SK-N-SH (cell line): ENCODE data around the gene DGLUCY. TPM values are rescaled to one million over a fixed set of nuclear protein-coding genes. Genes with fewer than 3 reads are reported as not detected.

ENCODE experiments used
- CTCF ChIA-PET: fragments of 300-600, 350-600 bp; formaldehyde crosslinking; extraction: SDS; loops from one replicate; lab custom pipeline; 2021; lab: Yijun Ruan, JAX
- POLR2A ChIA-PET: fragments of 350-600 bp; sonication (Branson Sonifier 250); formaldehyde crosslinking; extraction: SDS; loops from one replicate; lab custom pipeline; 2020; ENCODE audit warnings: antibody characterized with exemption, inconsistent platforms; lab: Yijun Ruan, JAX
- DNase-seq: peaks from one replicate; pipeline ENCODE4 v3.0.0; 2012
- H2AFZ ChIP-seq: fragments of 200-600 bp; sonication (generic); 2 replicates; pipeline ENCODE4 v1.8.1; 2016; ENCODE audit warnings: antibody characterized with exemption, mild to moderate bottlenecking, low read depth
- H3F3A ChIP-seq: fragments of 200-600 bp; sonication (generic); replicated peaks from 2 replicates; pipeline ENCODE3; 2016; ENCODE audit warnings: antibody characterized with exemption, mild to moderate bottlenecking; ENCODE audit not compliant: insufficient read depth
- H3K27ac ChIP-seq, 2 experiments: fragments of 200-500 bp in 1 of 2; fragments of 200-600 bp in 1 of 2; sonication (Bioruptor generic) in 1 of 2; sonication (generic), shearing (Covaris generic) in 1 of 2; 2 replicates each; pipeline versions ENCODE4 v1.5.1 to v1.6.1; 2014 to 2016; ENCODE audit warnings: low read depth in 2 of 2, inconsistent platforms in 1 of 2, low read length in 1 of 2, mild to moderate bottlenecking in 1 of 2, mixed read lengths in 1 of 2
- H3K27me3 ChIP-seq: fragments of 200-600 bp; sonication (generic), shearing (Covaris generic); 2 replicates; pipeline ENCODE4 v1.6.1; 2016; ENCODE audit warnings: mixed run types; ENCODE audit not compliant: insufficient read depth
- H3K36me3 ChIP-seq, 2 experiments: fragments of 200-500 bp in 1 of 2; fragments of 200-600 bp in 1 of 2; sonication (Bioruptor generic) in 1 of 2; sonication (generic) in 1 of 2; replicated peaks in 1 of 2; 2 replicates each; pipeline versions ENCODE3 to v1.5.1; 2014 to 2016; ENCODE audit warnings: low read length in 1 of 2, mild to moderate bottlenecking in 1 of 2; ENCODE audit not compliant: insufficient read depth in 2 of 2, control insufficient read depth in 1 of 2
- H3K4me1 ChIP-seq, 2 experiments: fragments of 200-500 bp in 1 of 2; fragments of 200-600 bp in 1 of 2; sonication (Bioruptor generic) in 1 of 2; sonication (generic), shearing (Covaris generic) in 1 of 2; 2 replicates each; pipeline versions ENCODE4 v1.5.1 to v1.6.1; 2014 to 2016; ENCODE audit warnings: low read depth in 1 of 2, low read length in 1 of 2, mixed run types in 1 of 2; ENCODE audit not compliant: insufficient read depth in 2 of 2, control insufficient read depth in 1 of 2
- H3K4me2 ChIP-seq: fragments of 200-600 bp; sonication (generic), shearing (Covaris generic); 2 replicates; pipeline ENCODE4 v1.6.1; 2017; ENCODE audit warnings: mixed run types
- H3K4me3 ChIP-seq, 2 experiments: fragments of 200-500 bp in 1 of 2; fragments of 200-600 bp in 1 of 2; sonication (Bioruptor generic) in 1 of 2; sonication (generic), shearing (Covaris generic) in 1 of 2; 2 replicates each; pipeline versions ENCODE4 v1.5.1 to v1.8.1; 2014 to 2016; ENCODE audit warnings: low read depth in 2 of 2, inconsistent platforms in 1 of 2, low read length in 1 of 2, mild to moderate bottlenecking in 1 of 2, mixed read lengths in 1 of 2, moderate library complexity in 1 of 2
- H3K79me2 ChIP-seq: fragments of 200-600 bp; sonication (generic); 2 replicates; pipeline ENCODE4 v1.8.1; 2017; ENCODE audit warnings: mild to moderate bottlenecking; ENCODE audit not compliant: insufficient read depth
- H3K9ac ChIP-seq: fragments of 200-600 bp; sonication (generic); 2 replicates; pipeline ENCODE4 v1.6.1; 2017; ENCODE audit warnings: mixed run types
- H3K9me2 ChIP-seq: fragments of 200-600 bp; sonication (generic); 2 replicates; pipeline ENCODE4 v1.6.1; 2017; ENCODE audit warnings: mixed run types
- H3K9me3 ChIP-seq: fragments of 200-600 bp; sonication (generic); 2 replicates; pipeline ENCODE4 v1.6.1; 2017; ENCODE audit warnings: mixed run types, mild to moderate bottlenecking, moderate library complexity
- H4K20me1 ChIP-seq: fragments of 200-600 bp; sonication (generic); 2 replicates; pipeline ENCODE4 v1.6.1; 2017; ENCODE audit warnings: mild to moderate bottlenecking, mixed run types; ENCODE audit not compliant: insufficient read depth
- CHD2 ChIP-seq: fragments of 150-350 bp; IDR thresholded peaks from 2 replicates; pipeline ENCODE4 v1.6.1; 2018; ENCODE audit warnings: low read length; ENCODE audit not compliant: partially characterized antibody
- CTCF ChIP-seq: fragments of 200-600 bp; sonication (generic); IDR thresholded peaks from 2 replicates; pipeline ENCODE4 v1.6.1; 2017; ENCODE audit warnings: antibody characterized with exemption, mild to moderate bottlenecking, moderate library complexity
- EP300 ChIP-seq, 2 experiments: IDR thresholded peaks; 2 replicates each; pipeline versions ENCODE4 v1.4.0 to v1.6.1; 2012; ENCODE audit warnings: borderline replicate concordance in 1 of 2, low read depth in 1 of 2, low read length in 1 of 2
- EZH2phosphoT487 ChIP-seq: fragments of 200-600 bp; sonication (generic); IDR thresholded peaks from 2 replicates; pipeline ENCODE4 v1.6.1; 2017; ENCODE audit warnings: low read depth, mixed run types, mild to moderate bottlenecking, antibody characterized with exemption, moderate library complexity, borderline replicate concordance
- FOSL2 ChIP-seq: IDR thresholded peaks from 2 replicates; pipeline ENCODE4 v1.4.0; 2012; ENCODE audit warnings: low read depth, mild to moderate bottlenecking, moderate library complexity, borderline replicate concordance
- FOXJ3 ChIP-seq: sonication (generic); formaldehyde crosslinking; IDR thresholded peaks from 2 replicates; pipeline ENCODE4 v1.5.1; 2020; ENCODE audit warnings: mild to moderate bottlenecking, missing genetic modification reagents
- FOXM1 ChIP-seq: IDR thresholded peaks from 2 replicates; pipeline ENCODE4 v1.4.0; 2012; ENCODE audit warnings: low read depth, mild to moderate bottlenecking
- GABPA ChIP-seq: IDR thresholded peaks from 2 replicates; pipeline ENCODE4 v1.4.0; 2012; ENCODE audit warnings: low read depth, mild to moderate bottlenecking
- GATA2 ChIP-seq: sonication (generic); formaldehyde crosslinking; IDR thresholded peaks from 2 replicates; pipeline ENCODE4 v1.5.0; 2020; ENCODE audit warnings: mild to moderate bottlenecking, missing genetic modification reagents
- JUND ChIP-seq: IDR thresholded peaks from 2 replicates; pipeline ENCODE4 v1.4.0; 2012
- MAX ChIP-seq: IDR thresholded peaks from 2 replicates; pipeline ENCODE4 v1.4.0; 2012; ENCODE audit warnings: low read depth
- MXI1 ChIP-seq: IDR thresholded peaks from 2 replicates; pipeline ENCODE4 v1.6.1; 2012; ENCODE audit warnings: mild to moderate bottlenecking, low read depth, low read length, improper control_type of control experiment
- NFIC ChIP-seq: IDR thresholded peaks from 2 replicates; pipeline ENCODE4 v1.4.0; 2012; ENCODE audit warnings: borderline replicate concordance
- NRF1 ChIP-seq: IDR thresholded peaks from 2 replicates; pipeline ENCODE4 v1.6.1; 2012; ENCODE audit warnings: low read depth, mild to moderate bottlenecking, low read length
- PBX3 ChIP-seq: IDR thresholded peaks from 2 replicates; pipeline ENCODE4; 2012
- POLR2AphosphoS5 ChIP-seq: IDR thresholded peaks from 2 replicates; pipeline ENCODE4 v1.6.1; 2012; ENCODE audit warnings: low read depth, low read length
- RAD21 ChIP-seq: IDR thresholded peaks from 2 replicates; pipeline ENCODE4 v1.6.1; 2012; ENCODE audit warnings: mild to moderate bottlenecking, low read length
- REST ChIP-seq: IDR thresholded peaks from 2 replicates; pipeline ENCODE4 v1.6.1; 2012; ENCODE audit warnings: mild to moderate bottlenecking, low read depth, low read length, moderate library complexity
- RFX5 ChIP-seq: IDR thresholded peaks from 2 replicates; pipeline ENCODE4 v1.6.1; 2012; ENCODE audit warnings: mild to moderate bottlenecking, improper control_type of control experiment, low read length
- RXRA ChIP-seq: IDR thresholded peaks from 2 replicates; pipeline ENCODE4 v1.4.0; 2012; ENCODE audit warnings: low read depth, mild to moderate bottlenecking, borderline replicate concordance
- SIN3A ChIP-seq: IDR thresholded peaks from 2 replicates; pipeline ENCODE4 v1.6.1; 2012; ENCODE audit warnings: low read depth, mild to moderate bottlenecking, low read length, moderate library complexity, borderline replicate concordance
- TAF1 ChIP-seq: IDR thresholded peaks from 2 replicates; pipeline ENCODE4 v1.6.1; 2012; ENCODE audit warnings: low read depth, mild to moderate bottlenecking, low read length, moderate library complexity, borderline replicate concordance
- TCF12 ChIP-seq: IDR thresholded peaks from 2 replicates; pipeline ENCODE4 v1.4.0; 2012
- TEAD4 ChIP-seq: IDR thresholded peaks from 2 replicates; pipeline ENCODE4 v1.4.0; 2012; ENCODE audit warnings: mild to moderate bottlenecking, borderline replicate concordance; ENCODE audit not compliant: insufficient read depth
- USF1 ChIP-seq: IDR thresholded peaks from 2 replicates; pipeline ENCODE4 v1.4.0; 2012; ENCODE audit warnings: low read depth, borderline replicate concordance
- USF2 ChIP-seq: fragments of 150-350 bp; IDR thresholded peaks from 2 replicates; pipeline ENCODE4 v1.6.1; 2017; ENCODE audit warnings: antibody characterized with exemption, low read length, low read depth, borderline replicate concordance
- YY1 ChIP-seq: IDR thresholded peaks from 2 replicates; pipeline ENCODE4 v1.4.0; 2012; ENCODE audit warnings: low read depth, mild to moderate bottlenecking
- WGBS: methylation state at CpG from one replicate; pipeline ENCODE4 v1.1.6; 2017; ENCODE audit warnings: low lambda C conversion rate; 5-methylcytosine and 5-hydroxymethylcytosine counted together
- polyA plus RNA-seq, 3 experiments: library from polyadenylated mRNA; depleted of rRNA; stranded (reverse); fragments of >200 nt; gene quantifications; 2 replicates each; pipeline ENCODE4 v1.2.3, GENCODE V29; 2012

DGLUCY gene
- 17.2 and 21.2 TPM in 2 replicates for polyA plus RNA-seq (2012; rRNA removed)
- polyA plus RNA-seq (2012; cell fraction: cytosol; rRNA removed): 10.3 and 13.6 TPM in 2 replicates
- polyA plus RNA-seq (2012; cell fraction: nucleus; rRNA removed): 30.7 and 41.6 TPM in 2 replicates

GRCh38 chr14:91113829-91114078 is at the start of gene DGLUCY:
Gene DGLUCY, plus strand, starts transcription at chr14:91114073. Its CDS starts 46,222 bp downstream, at chr14:91160295.
- Histone ChIP-seq H3K36me3 (no peaks in the 10 kb centered on the region), H3K27me3 (no peaks in the 10 kb centered on the region), H3K9me2 (no peaks in the 10 kb centered on the region), H3K4me3 (peak within 1 kb of the TSS; percentile 54 to 67), H3F3A (no peaks in the 10 kb centered on the region), H3K27ac (peak within 1 kb of the TSS; percentile 37 to 84; a peak in 3 of 4 replicates), H2AFZ (peak within 1 kb of the TSS; percentile 93), H3K4me1 (peaks cover 5 to 28% of the 10 kb centered on the region in 2 experiments; a peak in 3 of 4 replicates), H3K79me2 (no peaks in the 10 kb centered on the region), H3K4me2 (peak within 1 kb of the TSS; percentile 82), H3K9ac (peak within 1 kb of the TSS; percentile 65), H4K20me1 (no peaks in the 10 kb centered on the region), H3K9me3 (no peaks in the 10 kb centered on the region)
- POLR2A ChIA-PET: interaction anchor here (0.6 to 1.4 kb wide), 2 partner anchors 53 to 226 kb away, joined by 3 to 9 read pairs; partner anchors contain the start of gene RPS6KA5
- TF ChIP-seq REST: no peak
- no peak for TF ChIP-seq NRF1
- TF ChIP-seq USF2: peak; percentile 61; the same call in 1 of the 2 replicates
- TF ChIP-seq POLR2AphosphoS5: no peak
- no peak for TF ChIP-seq TAF1
- peak; percentile 36 for TF ChIP-seq CHD2
- no peak for TF ChIP-seq FOXM1
- TF ChIP-seq RAD21: no peak
- no peak for TF ChIP-seq NFIC
- TF ChIP-seq MAX: peak; percentile 98
- no peak for TF ChIP-seq YY1
- TF ChIP-seq RXRA: no peak
- TF ChIP-seq EP300 (IDR thresholded peaks at IDR 0.05; ENCODE audit: borderline replicate concordance in 1 of 2, low read depth in 1 of 2, low read length in 1 of 2): no peak
- TF ChIP-seq MXI1: peak; percentile 98
- TF ChIP-seq SIN3A: no peak
- no peak for TF ChIP-seq CTCF
- TF ChIP-seq JUND: no peak
- peak; percentile 90 for TF ChIP-seq USF1
- no peak for TF ChIP-seq EZH2phosphoT487
- no peak for TF ChIP-seq TCF12
- TF ChIP-seq FOSL2: no peak
- no peak for TF ChIP-seq FOXJ3 (CRISPR knock-in tag)
- no peak for TF ChIP-seq PBX3
- TF ChIP-seq GATA2 (CRISPR knock-in tag): no peak
- no peak for TF ChIP-seq GABPA
- no peak for TF ChIP-seq TEAD4
- TF ChIP-seq RFX5: no peak
- CTCF ChIA-PET: interaction anchor here (2.3 kb wide), 2 partner anchors 58 to 211 kb away, joined by 8 to 10 read pairs; no protein-coding TSS in a partner anchor
- 4% methylated on average over 4 of the region's 5 CpGs for WGBS
- DNase-seq: peak; percentile 84
